Skeletal muscle tissue (tissue), 4 donors: ENCODE data around the gene GLOD5. TPM values are rescaled to one million over a fixed set of nuclear protein-coding genes. Genes with fewer than 3 reads are reported as not detected.

Source experiments
- H3K27ac ChIP-seq: one replicate; pipeline ENCODE4 v1.7.0; 2013; ENCODE audit warnings: mild to moderate bottlenecking, low read depth, low read length, inconsistent platforms
- H3K27me3 ChIP-seq, 3 donors: one replicate each; pipeline ENCODE4 v1.7.0; 2013; ENCODE audit warnings: low read length in 3 of 3; ENCODE audit not compliant: control insufficient read depth in 3 of 3, insufficient read depth in 3 of 3
- H3K36me3 ChIP-seq, 3 donors: one replicate each; pipeline ENCODE4 v1.7.0; 2013; ENCODE audit warnings: low read length in 3 of 3; ENCODE audit not compliant: control insufficient read depth in 3 of 3, insufficient read depth in 3 of 3
- H3K4me1 ChIP-seq, 3 donors: one replicate each; pipeline ENCODE4 v1.7.0; 2013; ENCODE audit warnings: low read length in 3 of 3, mild to moderate bottlenecking in 3 of 3; ENCODE audit not compliant: control insufficient read depth in 3 of 3, insufficient read depth in 3 of 3
- H3K4me3 ChIP-seq, 3 donors: one replicate each; pipeline ENCODE4 v1.7.0; 2013; ENCODE audit warnings: low read length in 3 of 3
- H3K9ac ChIP-seq, 3 donors: one replicate each; pipeline ENCODE4 v1.7.0; 2013; ENCODE audit warnings: low read length in 3 of 3, mild to moderate bottlenecking in 3 of 3, moderate library complexity in 2 of 3, low read depth in 1 of 3
- H3K9me3 ChIP-seq, 3 donors: one replicate each; pipeline ENCODE4 v1.7.0; 2013; ENCODE audit warnings: low read length in 3 of 3; ENCODE audit not compliant: control insufficient read depth in 3 of 3
- total RNA-seq: library from RNA; depleted of rRNA; stranded (reverse); fragments of >200 nt; gene quantifications from one replicate; pipeline ENCODE4 v1.2.3, GENCODE V29; 2014
- donor health status: Osteomylitis.

GLOD5 gene
- total RNA-seq, 1 donor from 2014 or later = not detected

DNA sequence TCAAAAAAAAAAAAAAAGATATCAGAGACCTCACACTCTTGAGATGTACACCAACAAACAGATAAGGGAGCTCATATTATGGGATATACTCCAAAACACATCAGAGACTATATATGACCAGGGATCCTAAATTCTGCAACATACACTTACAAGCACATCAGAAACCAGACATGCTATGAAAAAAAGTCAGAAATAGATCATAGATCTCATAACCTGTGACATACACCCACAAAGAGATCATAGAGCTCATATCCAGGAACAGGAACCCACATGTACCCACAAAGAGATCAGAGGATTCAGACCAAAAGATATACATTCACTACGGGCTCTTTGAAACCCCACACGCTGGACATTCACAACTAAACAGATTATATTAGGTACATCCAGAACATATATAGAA is 35.0 kb upstream of the GLOD5 start:
- no peaks in the 10 kb centered on the region for H3K36me3 ChIP-seq
- no peak overlapping the region for H3K27ac ChIP-seq
- no peak overlapping the region for H3K4me3 ChIP-seq
- no peaks in the 10 kb centered on the region for H3K9me3 ChIP-seq
- H3K27me3 ChIP-seq = no peaks in the 10 kb centered on the region
- no peaks in the 10 kb centered on the region for H3K4me1 ChIP-seq
- H3K9ac ChIP-seq = no peak overlapping the region

DNA sequence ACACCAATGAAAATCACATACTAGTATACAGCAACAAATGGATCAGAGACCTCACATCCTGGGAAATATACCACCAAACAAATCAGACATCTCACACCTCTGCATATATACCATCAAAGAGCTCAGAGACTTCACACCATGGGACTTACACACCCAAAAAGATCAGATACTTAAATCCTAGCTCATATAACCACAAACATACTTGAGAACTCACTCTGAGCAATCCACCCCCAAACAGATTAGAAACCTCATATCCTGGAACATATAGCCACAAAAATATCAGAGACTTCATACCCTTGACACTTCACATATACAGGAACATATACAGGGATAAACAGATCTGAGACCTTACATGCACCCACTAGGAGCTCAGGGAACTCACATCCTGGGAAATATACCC is 32.9 kb upstream of the GLOD5 start:
- H3K9ac ChIP-seq = no peak overlapping the region
- H3K4me1 ChIP-seq = no peaks in the 10 kb centered on the region
- no peaks in the 10 kb centered on the region for H3K27me3 ChIP-seq
- no peaks in the 10 kb centered on the region for H3K36me3 ChIP-seq
- no peak overlapping the region for H3K27ac ChIP-seq
- no peaks in the 10 kb centered on the region for H3K9me3 ChIP-seq
- H3K4me3 ChIP-seq = no peak overlapping the region

DNA sequence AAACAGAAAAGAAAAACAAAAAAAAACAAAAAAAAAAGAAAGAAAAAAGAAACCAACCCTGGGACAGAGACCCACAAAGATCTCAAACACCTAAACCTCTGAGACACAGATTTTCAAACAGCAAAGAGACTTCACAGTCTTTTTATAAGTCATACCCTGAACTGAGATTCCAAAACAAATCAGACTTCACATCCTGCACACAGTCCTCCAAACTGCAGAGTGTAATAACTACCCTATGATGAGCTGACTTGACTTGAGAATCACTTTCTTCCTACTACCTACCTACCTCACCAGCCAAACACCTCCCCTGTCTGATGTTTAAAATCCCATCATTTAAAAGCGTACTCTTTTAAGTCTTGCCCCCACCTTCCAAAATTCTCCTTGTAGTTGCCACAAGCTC is 25.2 kb upstream of the GLOD5 start:
- H3K27me3 ChIP-seq = no peaks in the 10 kb centered on the region
- H3K36me3 ChIP-seq = no peaks in the 10 kb centered on the region
- H3K27ac ChIP-seq = no peak overlapping the region
- no peaks in the 10 kb centered on the region for H3K9me3 ChIP-seq
- no peak overlapping the region for H3K9ac ChIP-seq
- peaks cover 0 to 14% (median 4%) of the 10 kb centered on the region in 3 donors for H3K4me1 ChIP-seq
- H3K4me3 ChIP-seq = peak overlapping the region in 2 of 3 donors; percentile 45 to 63

DNA sequence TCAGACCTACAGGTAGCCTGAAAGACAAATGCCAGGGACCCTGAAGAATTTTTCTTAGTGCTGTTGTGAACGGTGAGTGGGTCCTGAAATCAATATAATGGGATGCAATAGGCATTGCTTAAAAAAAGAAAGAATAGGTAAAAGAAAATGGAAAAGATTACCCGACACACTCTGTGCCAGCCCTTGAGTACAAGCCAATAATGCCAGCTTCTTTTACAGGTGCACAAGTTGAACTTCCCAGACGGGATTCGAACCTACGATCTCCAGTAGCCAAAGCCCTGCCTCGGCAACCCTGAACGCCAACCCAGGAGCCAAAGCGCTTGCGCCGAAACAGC is 24.7 kb upstream of the GLOD5 start:
- H3K36me3 ChIP-seq = no peaks in the 10 kb centered on the region
- no peak overlapping the region for H3K9ac ChIP-seq
- H3K4me1 ChIP-seq = peaks cover 0 to 14% (median 4%) of the 10 kb centered on the region in 3 donors
- no peaks in the 10 kb centered on the region for H3K27me3 ChIP-seq
- H3K4me3 ChIP-seq = peak overlapping the region; percentile 45 to 74 (median 63)
- no peaks in the 10 kb centered on the region for H3K9me3 ChIP-seq
- peak overlapping the region; percentile 84 for H3K27ac ChIP-seq

DNA sequence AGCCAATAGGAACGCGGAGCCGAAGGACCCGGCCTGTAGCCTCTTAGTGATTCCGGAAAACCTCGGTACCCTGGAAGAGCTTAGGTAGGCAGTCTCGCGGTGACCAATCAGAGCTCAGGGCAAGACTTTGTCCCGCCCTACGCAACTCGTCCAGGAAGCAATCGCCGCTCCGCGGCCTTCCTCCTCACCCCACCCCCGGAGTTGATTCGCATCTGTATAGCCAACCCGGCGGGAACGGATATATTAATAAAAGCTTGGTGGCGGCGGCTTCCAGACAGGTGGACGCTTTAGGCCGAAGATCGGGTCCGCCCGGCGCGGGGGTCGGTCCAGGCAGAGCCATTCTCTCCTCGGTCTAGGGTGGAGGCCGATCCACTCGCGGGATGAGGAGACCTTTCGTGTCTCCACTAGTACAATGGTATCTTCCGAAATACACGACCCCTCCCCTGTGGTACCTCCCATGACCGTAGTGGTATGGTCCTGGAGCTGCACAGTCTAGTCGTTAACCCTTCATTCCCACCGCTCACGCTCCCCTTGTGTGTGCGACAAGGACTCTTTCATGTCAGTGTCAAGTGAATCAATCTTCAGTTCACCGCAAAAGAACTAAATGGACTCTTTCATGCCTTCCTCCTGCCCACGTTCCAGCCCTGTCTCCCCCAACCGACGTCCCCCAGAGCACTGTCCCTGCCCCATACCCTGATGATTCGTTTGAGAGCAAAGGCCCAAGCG is 24.2 kb upstream of the GLOD5 start:
- Histone ChIP-seq H3K9ac (peak overlapping the region; percentile 71 to 88 (median 87)), H3K27me3 (no peaks in the 10 kb centered on the region), H3K9me3 (no peaks in the 10 kb centered on the region), H3K27ac (peak overlapping the region; percentile 84), H3K36me3 (no peaks in the 10 kb centered on the region), H3K4me1 (peaks cover 0 to 14% (median 4%) of the 10 kb centered on the region in 3 donors), H3K4me3 (peak overlapping the region; percentile 85 to 90 (median 87))

DNA sequence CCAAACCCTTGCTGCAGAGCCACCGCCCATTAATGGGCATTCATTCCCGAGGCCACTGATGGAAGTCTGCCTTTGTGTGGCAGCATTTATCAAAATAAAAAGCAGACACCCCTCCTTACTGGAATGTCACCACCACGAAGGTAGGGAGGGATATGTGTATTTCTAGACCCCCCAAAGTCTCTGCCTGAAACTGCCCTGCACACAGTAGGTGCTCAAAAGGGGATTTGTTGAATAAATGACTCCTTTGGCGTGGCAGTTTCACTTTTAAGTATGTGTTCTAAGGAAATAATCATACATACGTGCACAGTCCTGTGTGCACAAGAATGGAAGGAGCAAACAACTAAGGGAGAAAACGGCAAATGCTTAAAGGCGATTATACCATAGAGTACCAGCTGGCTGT is 23.6 kb upstream of the GLOD5 start:
- H3K27me3 ChIP-seq = no peaks in the 10 kb centered on the region
- H3K4me3 ChIP-seq = peak overlapping the region; percentile 85 to 90 (median 87)
- no peaks in the 10 kb centered on the region for H3K9me3 ChIP-seq
- H3K4me1 ChIP-seq = peaks cover 0 to 14% (median 4%) of the 10 kb centered on the region in 3 donors
- peak overlapping the region; percentile 84 for H3K27ac ChIP-seq
- peak overlapping the region; percentile 71 to 88 (median 87) for H3K9ac ChIP-seq
- H3K36me3 ChIP-seq = no peaks in the 10 kb centered on the region

DNA sequence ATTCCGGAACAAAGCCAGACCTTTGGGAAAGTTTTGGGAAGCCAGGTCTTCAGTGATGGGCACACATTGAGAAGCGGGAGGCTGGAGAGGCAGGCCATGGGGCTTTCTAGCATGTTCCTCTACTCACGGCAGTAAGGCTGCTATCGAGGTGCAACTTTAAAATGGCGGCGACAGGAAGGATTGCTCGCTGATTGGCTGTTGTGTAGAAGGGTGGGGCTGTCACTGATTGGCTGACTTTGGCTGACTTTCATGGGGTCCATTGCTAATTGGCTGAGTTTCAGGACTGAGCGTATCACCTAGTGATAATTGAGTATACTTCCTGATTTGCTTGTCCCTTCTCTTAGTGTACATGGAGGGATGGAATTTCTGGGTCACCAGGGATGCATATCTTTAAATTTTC is 19.7 kb upstream of the GLOD5 start:
- Histone ChIP-seq H3K9me3 (no peaks in the 10 kb centered on the region), H3K4me1 (peaks cover 0 to 10% (median 4%) of the 10 kb centered on the region in 3 donors), H3K27me3 (no peaks in the 10 kb centered on the region), H3K4me3 (no peak overlapping the region), H3K27ac (no peak overlapping the region), H3K9ac (no peak overlapping the region), H3K36me3 (no peaks in the 10 kb centered on the region)

DNA sequence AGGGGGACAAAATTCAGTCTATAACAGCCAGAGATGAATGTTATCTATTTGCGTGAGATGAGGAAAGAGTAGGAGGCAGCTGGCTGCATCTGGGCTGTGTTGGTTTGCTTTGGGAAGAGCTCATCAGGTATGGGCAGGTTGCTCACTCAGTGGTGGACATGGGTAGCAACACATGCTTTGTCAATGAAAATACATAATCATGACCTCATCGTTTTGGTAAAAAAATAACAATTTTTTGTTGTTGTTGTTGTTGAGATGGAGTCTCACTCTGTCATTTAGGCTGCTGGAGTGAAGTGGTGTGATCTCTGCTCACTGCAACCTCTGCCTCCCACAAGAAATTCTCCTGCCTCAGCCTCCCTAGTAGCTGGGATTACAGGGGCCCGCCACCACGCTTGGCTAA is 16.3 kb upstream of the GLOD5 start:
- no peak overlapping the region for H3K4me3 ChIP-seq
- H3K36me3 ChIP-seq = no peaks in the 10 kb centered on the region
- no peak overlapping the region for H3K9ac ChIP-seq
- no peak overlapping the region for H3K27ac ChIP-seq
- no peaks in the 10 kb centered on the region for H3K27me3 ChIP-seq
- H3K4me1 ChIP-seq = no peaks in the 10 kb centered on the region
- H3K9me3 ChIP-seq = no peaks in the 10 kb centered on the region

DNA sequence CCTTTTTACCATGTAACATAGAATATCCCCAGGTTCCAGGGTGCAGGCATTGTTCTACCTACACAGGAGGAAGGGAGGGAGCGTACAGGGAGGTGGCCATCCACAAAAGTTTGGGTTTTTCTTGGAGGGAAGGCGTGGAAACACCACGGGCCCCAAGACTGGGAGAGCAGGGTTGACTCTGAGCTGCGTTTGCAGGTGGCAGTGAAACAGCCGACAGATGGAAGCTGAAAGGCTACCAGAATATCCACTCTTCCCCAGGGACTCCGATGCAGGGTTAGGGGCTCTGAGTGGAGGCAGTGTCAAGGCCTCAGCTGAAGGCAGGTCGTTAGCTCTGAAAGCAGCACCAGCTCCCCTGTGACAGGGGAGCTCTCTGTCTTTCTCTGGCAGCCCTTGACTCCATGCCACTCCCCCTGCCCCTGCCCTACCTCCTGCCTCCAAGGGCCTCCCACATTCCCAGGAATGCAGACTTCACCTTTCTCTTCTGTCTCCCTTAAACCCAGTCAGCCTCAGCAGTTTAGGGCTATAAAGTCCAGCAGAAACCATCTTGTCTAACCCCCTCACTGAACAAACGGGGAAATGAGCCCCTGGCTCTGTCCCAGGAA is 14.0 kb upstream of the GLOD5 start:
- Histone ChIP-seq H3K27ac (no peak overlapping the region), H3K27me3 (no peaks in the 10 kb centered on the region)

DNA sequence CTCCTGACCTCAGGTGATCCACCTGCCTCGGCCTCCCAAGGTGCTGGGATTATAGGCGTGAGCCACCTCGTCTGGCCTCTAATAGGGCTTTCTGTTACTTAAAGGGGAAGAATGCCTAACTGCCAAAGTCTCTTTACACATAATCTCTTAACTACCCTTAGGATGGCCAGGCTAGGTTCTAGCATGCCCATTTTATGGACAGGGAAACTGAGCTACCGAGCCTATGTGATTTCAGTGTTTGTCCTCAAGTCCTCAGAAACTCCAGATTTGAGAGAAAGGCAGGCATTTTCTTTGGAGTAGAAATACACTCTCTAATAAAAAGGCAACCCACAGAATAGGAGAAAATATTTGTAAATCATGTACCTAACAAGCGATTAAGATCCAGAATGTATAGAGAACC is 12.4 kb upstream of the GLOD5 start:
- no peaks in the 10 kb centered on the region for H3K36me3 ChIP-seq
- no peak overlapping the region for H3K4me3 ChIP-seq
- no peaks in the 10 kb centered on the region for H3K9me3 ChIP-seq
- H3K27me3 ChIP-seq = peaks cover 0 to 6% (median 0%) of the 10 kb centered on the region in 3 donors
- H3K4me1 ChIP-seq = no peaks in the 10 kb centered on the region
- no peak overlapping the region for H3K9ac ChIP-seq
- no peak overlapping the region for H3K27ac ChIP-seq

More for the DNA sequence above, 14.0 kb upstream of the GLOD5 start:
- Histone ChIP-seq H3K9ac (no peak overlapping the region), H3K4me3 (no peak overlapping the region), H3K9me3 (no peaks in the 10 kb centered on the region), H3K36me3 (no peaks in the 10 kb centered on the region), H3K4me1 (no peaks in the 10 kb centered on the region)
